ENCODE results near the gene AMDHD2. TPM values are rescaled to one million over a fixed set of nuclear protein-coding genes. Genes with fewer than 3 reads are reported as not detected.

AMDHD2 gene
- total and polyA plus RNA-seq, 2 of the 8 experiments (the other 6 are each of a cell fraction or from before 2014, with no cell fraction given), result 43.0 to 54.6 TPM

DNA sequence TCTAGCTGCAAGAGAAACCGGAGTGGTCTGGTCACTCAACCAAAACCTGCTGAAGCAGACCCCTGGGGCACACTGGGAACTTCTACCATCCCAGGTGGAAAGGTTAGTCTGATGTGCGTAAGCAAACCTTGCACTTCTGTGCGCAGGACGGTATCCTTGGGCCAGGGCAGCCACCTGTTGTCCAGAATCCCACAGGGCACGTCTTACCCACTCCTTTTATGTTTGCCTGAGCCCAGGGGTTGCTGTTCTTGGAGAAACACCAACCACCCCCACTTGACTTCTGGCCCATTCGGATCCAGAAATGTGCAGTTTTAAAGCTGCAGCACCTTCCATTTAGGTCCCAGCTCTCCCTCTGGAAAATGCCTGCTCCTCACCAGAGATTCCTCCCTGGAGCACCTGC is 26.6 kb upstream of the AMDHD2 start:
- Histone ChIP-seq H2BK120ac (replicated peaks; ENCODE audit: low read depth, low read length) (no peak overlapping the region), H3K4ac (replicated peaks; ENCODE audit: insufficient read length, low read depth, low read length) (no peak overlapping the region), H3K56ac (replicated peaks; ENCODE audit: insufficient read length, low read depth, low read length) (no peak overlapping the region), H2BK20ac (ENCODE audit: low read length) (no peak overlapping the region), H3K18ac (ENCODE audit: extremely low read depth, low read length) (no peak overlapping the region), H3K79me1 (ENCODE audit: low read depth, low read length) (peaks cover 2% of the 10 kb centered on the region; the same call in 1 of the 2 replicates), H4K20me1 (replicated peaks in 1 of 2; ENCODE audit: control insufficient read depth in 1 of 2, insufficient read depth in 2 of 2, low read length in 2 of 2) (peaks cover 0 to 11% of the 10 kb centered on the region in 2 experiments), H3K4me2 (ENCODE audit: insufficient read depth in 1 of 2, low read depth in 2 of 2, low read length in 2 of 2) (no peak overlapping the region), H2BK5ac (ENCODE audit: low read depth, low read length) (no peak overlapping the region), H3K9ac (replicated peaks in 1 of 4; ENCODE audit: extremely low read depth in 1 of 4, low read depth in 3 of 4, low read length in 3 of 4) (no peak overlapping the region), H4K5ac (ENCODE audit: insufficient read length, low read depth, low read length) (no peak overlapping the region), H3K9me3 (ENCODE audit: insufficient read depth in 2 of 2, low read depth in 1 of 2, low read length in 1 of 2) (no peaks in the 10 kb centered on the region), H3K27ac (ENCODE audit: low read depth, low read length) (no peak overlapping the region), H2BK12ac (ENCODE audit: low read depth, low read length) (0 out of 2 replicates have a peak overlapping the region, but pooled peaks have one; percentile 60), H4K91ac (replicated peaks; ENCODE audit: insufficient read length, low read length) (no peak overlapping the region), H3K14ac (ENCODE audit: insufficient read length) (no peak overlapping the region), H3K4me3 (ENCODE audit: extremely low read depth in 1 of 4, insufficient read depth in 2 of 4, low read depth in 3 of 4, low read length in 4 of 4) (no peak overlapping the region), H2BK15ac (ENCODE audit: low read length) (no peak overlapping the region), H3K79me2 (ENCODE audit: control insufficient read depth in 1 of 2, insufficient read depth in 2 of 2, low read length in 2 of 2) (0 out of 4 replicates have a peak, but pooled peaks cover 0 to 2% of the 10 kb centered on the region in 2 experiments), H3K27me3 (replicated peaks in 1 of 4; ENCODE audit: control insufficient read depth in 3 of 4, extremely low read depth in 1 of 4, insufficient read depth in 3 of 4, low read length in 3 of 4) (no peaks in the 10 kb centered on the region), H4K8ac (ENCODE audit: extremely low read depth, insufficient read depth, low read length) (no peak overlapping the region; the same call in 1 of the 2 replicates), H3K23me2 (ENCODE audit: low read depth, low read length) (no peaks in the 10 kb centered on the region), H2AFZ (ENCODE audit: low read length) (no peak overlapping the region), H2AK5ac (ENCODE audit: low read depth, low read length) (no peak overlapping the region), H3K4me1 (replicated peaks in 1 of 4; ENCODE audit: control insufficient read depth in 3 of 4, insufficient read depth in 4 of 4, low read length in 3 of 4) (no peaks in the 10 kb centered on the region), H3K23ac (ENCODE audit: insufficient read length) (no peak overlapping the region), H3K36me3 (ENCODE audit: control insufficient read depth in 2 of 4, insufficient read depth in 4 of 4, low read length in 3 of 4) (peaks cover 0 to 15% (median 4%) of the 10 kb centered on the region in 4 experiments; a peak in 4 of 8 replicates)
- whole genome bisulfite sequencing, 2 experiments (ENCODE audit: extremely low coverage in 1 of 2, insufficient coverage in 1 of 2, insufficient read length in 1 of 2, insufficient replicate concordance in 2 of 2, low coverage in 1 of 2, low lambda C conversion rate in 2 of 2, missing lambda C conversion rate in 1 of 2), result 94% methylated on average over 6 of the region's 6 CpGs; no CpG with 5 or more reads in 1 of the 2 experiments
- DNase-seq (ENCODE audit: low read depth in 1 of 2, low spot score in 2 of 2), result no peak
- ChIA-PET POLR2A (ENCODE audit: partially characterized antibody) (interaction anchor here (0.7 to 1.3 kb wide), 3 partner anchors 9 to 46 kb away, joined by 3 to 4 read pairs (median 3); no protein-coding TSS in a partner anchor), CTCF (ENCODE audit: partially characterized antibody) (interaction anchor here (0.8 to 1.6 kb wide), 2 partner anchors 10 to 214 kb away, joined by 3 to 5 read pairs; no protein-coding TSS in a partner anchor)
- FAIRE-seq, result no peak
- TF ChIP-seq CTCF (IDR thresholded peaks at IDR 0.05; ENCODE audit: control extremely low read depth in 1 of 3, insufficient read depth in 1 of 3, low read depth in 1 of 3, low read length in 3 of 3) (no peak), SIX5 (IDR thresholded peaks at IDR 0.05; ENCODE audit: low read depth, low read length) (no peak), BACH1 (IDR thresholded peaks at IDR 0.05; ENCODE audit: low read length) (no peak), SAP30 (IDR thresholded peaks at IDR 0.05; ENCODE audit: insufficient read depth, insufficient replicate concordance, low read length) (no peak), POU5F1 (IDR thresholded peaks at IDR 0.05; ENCODE audit: low read depth, low read length) (no peak), JUND (IDR thresholded peaks at IDR 0.05; ENCODE audit: low read length) (no peak), SIN3A (conservative IDR thresholded peaks at IDR 0.05 in 1 of 2, IDR thresholded peaks at IDR 0.05 in 1 of 2; ENCODE audit: low read depth in 1 of 2, low read length in 2 of 2) (no peak), GABPA (IDR thresholded peaks at IDR 0.05; ENCODE audit: borderline replicate concordance, insufficient read depth, low read length) (no peak), TAF7 (optimal IDR thresholded peaks at IDR 0.05; ENCODE audit: borderline replicate concordance, low read depth, low read length) (no peak), TEAD4 (IDR thresholded peaks at IDR 0.05; ENCODE audit: low read depth, low read length) (no peak)

All from H1 (cell line).